Suprapubic skin (tissue), 4 donors: ENCODE measurements around the gene SLC29A1. TPM values are rescaled to one million over a fixed set of nuclear protein-coding genes. Genes with fewer than 3 reads are reported as not detected.
A peak's percentile ranks its signal among the peaks of the same experiment; 100 is the strongest.

Experiments used
- DNase-seq, 2 donors: peaks; one replicate each; pipeline ENCODE4 v3.0.0-alpha.2; 2019; ENCODE audit warnings: low spot score in 2 of 2
- H3K27ac ChIP-seq: fragments of 200-600 bp; sonication (generic); one replicate; pipeline ENCODE4 v1.5.1; 2019
- H3K27me3 ChIP-seq: fragments of 200-600 bp; sonication (generic); one replicate; pipeline ENCODE4 v1.5.1; 2019
- H3K36me3 ChIP-seq: fragments of 200-600 bp; sonication (generic); one replicate; pipeline ENCODE4 v1.5.1; 2019
- H3K4me1 ChIP-seq: fragments of 200-600 bp; sonication (generic); one replicate; pipeline ENCODE4 v1.5.1; 2019
- H3K4me3 ChIP-seq: fragments of 200-600 bp; sonication (generic); one replicate; pipeline ENCODE4 v1.5.1; 2019; ENCODE audit warnings: mild to moderate bottlenecking
- H3K9me3 ChIP-seq: fragments of 200-600 bp; sonication (generic); one replicate; pipeline ENCODE4 v1.5.1; 2019
- EP300 ChIP-seq: sonication (generic); formaldehyde crosslinking; IDR thresholded peaks from one replicate; pipeline ENCODE4 v1.6.1; 2017; ENCODE audit warnings: antibody characterized with exemption
- POLR2A ChIP-seq, 2 donors: fragments of 450-650 bp; IDR thresholded peaks; one replicate each; pipeline ENCODE4 v1.6.1; 2017; ENCODE audit warnings: antibody characterized with exemption in 2 of 2, mild to moderate bottlenecking in 2 of 2, moderate library complexity in 2 of 2
- POLR2AphosphoS5 ChIP-seq, 3 donors: sonication (generic); formaldehyde crosslinking; IDR thresholded peaks; one replicate each; pipeline ENCODE4 v1.6.1; 2017; ENCODE audit warnings: antibody characterized with exemption in 3 of 3
- WGBS: methylation state at CpG from one replicate; pipeline ENCODE4 v1.1.5; 2018; 5-methylcytosine and 5-hydroxymethylcytosine counted together
- total RNA-seq, 4 donors: library from RNA; depleted of rRNA; stranded (reverse); fragments of >200 nt; gene quantifications; one replicate each; pipeline ENCODE4 v1.1.0, GENCODE V29; 2016
- TF ChIP-seq, protein P1 (sequence below), 2 donors: fragments of 200-600 bp in 1 of 2; fragments of 450-650 bp in 1 of 2; sonication (generic) in 1 of 2; IDR thresholded peaks; one replicate each; pipeline ENCODE4 v1.5.1; 2016 to 2019; ENCODE audit warnings: antibody characterized with exemption in 2 of 2, mild to moderate bottlenecking in 1 of 2, moderate library complexity in 1 of 2

SLC29A1 gene
- total RNA-seq, 4 donors from 2014 or later = 61.7 to 133 (median 75.3) TPM

DNA sequence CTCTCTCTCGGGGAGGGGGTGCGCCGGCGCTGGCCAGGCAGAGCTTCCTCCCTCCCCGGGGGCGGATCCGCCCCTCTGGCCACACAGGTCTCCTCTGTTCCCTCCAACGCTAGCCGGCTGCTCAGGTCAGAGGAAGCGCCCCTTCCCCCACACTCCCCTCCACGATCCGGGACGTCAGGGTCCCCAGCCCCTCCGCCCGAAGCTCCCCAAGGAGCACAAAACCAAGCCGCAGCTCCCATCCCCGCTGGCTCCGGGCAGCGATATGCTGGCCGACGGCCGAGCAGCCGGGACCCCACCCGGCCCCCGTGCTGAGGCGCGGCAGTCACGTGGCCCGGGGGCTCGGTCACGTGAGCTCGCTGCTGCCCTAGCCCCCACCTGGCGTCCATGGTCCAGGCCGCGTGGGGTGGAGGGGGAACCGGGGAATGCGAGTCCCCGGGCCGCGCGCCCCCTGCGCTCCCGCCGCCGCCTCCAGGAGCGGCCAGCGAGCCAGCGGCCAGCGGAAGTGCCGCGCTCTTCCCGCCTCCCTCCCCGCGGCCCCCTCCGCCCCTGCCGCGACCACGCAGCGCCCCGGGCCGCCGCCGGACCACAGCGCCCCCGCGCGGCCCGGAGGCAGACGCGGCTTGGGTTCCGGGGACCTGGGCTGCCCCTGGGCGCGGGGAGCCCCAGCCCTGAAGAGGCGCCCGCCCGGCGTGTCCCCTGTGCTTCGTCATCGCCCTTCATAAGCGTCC, 33.8 kb downstream of the SLC29A1 start, which contains the start of gene SLC35B2:
Gene SLC35B2 (minus strand): TSS at position 504 of the 728 bp plus-strand sequence. CDS start 118 bp downstream, at position 386.
- peak within 1 kb of the TSS; percentile 95 for H3K4me3 ChIP-seq
- H3K9me3 ChIP-seq = no peaks in the 10 kb centered on the region
- peaks cover 33% of the 10 kb centered on the region for H3K4me1 ChIP-seq
- H3K27ac ChIP-seq = peak within 1 kb of the TSS; percentile 92
- 0% methylated on average over 24 of the region's 80 CpGs for WGBS
- DNase-seq = peak in 1 of 2 donors; percentile 83
- no peaks in the 10 kb centered on the region for H3K27me3 ChIP-seq
- TF ChIP-seq, protein P1, sequence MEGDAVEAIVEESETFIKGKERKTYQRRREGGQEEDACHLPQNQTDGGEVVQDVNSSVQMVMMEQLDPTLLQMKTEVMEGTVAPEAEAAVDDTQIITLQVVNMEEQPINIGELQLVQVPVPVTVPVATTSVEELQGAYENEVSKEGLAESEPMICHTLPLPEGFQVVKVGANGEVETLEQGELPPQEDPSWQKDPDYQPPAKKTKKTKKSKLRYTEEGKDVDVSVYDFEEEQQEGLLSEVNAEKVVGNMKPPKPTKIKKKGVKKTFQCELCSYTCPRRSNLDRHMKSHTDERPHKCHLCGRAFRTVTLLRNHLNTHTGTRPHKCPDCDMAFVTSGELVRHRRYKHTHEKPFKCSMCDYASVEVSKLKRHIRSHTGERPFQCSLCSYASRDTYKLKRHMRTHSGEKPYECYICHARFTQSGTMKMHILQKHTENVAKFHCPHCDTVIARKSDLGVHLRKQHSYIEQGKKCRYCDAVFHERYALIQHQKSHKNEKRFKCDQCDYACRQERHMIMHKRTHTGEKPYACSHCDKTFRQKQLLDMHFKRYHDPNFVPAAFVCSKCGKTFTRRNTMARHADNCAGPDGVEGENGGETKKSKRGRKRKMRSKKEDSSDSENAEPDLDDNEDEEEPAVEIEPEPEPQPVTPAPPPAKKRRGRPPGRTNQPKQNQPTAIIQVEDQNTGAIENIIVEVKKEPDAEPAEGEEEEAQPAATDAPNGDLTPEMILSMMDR (IDR thresholded peaks at IDR 0.05) = peak; percentile 53 to 87
- TF ChIP-seq EP300 (no peak), POLR2AphosphoS5 (IDR thresholded peaks at IDR 0.05) (no peak), POLR2A (IDR thresholded peaks at IDR 0.05) (peak in 1 of 2 donors; percentile 20)
- H3K36me3 ChIP-seq = peaks cover 51% of the 10 kb centered on the region

DNA sequence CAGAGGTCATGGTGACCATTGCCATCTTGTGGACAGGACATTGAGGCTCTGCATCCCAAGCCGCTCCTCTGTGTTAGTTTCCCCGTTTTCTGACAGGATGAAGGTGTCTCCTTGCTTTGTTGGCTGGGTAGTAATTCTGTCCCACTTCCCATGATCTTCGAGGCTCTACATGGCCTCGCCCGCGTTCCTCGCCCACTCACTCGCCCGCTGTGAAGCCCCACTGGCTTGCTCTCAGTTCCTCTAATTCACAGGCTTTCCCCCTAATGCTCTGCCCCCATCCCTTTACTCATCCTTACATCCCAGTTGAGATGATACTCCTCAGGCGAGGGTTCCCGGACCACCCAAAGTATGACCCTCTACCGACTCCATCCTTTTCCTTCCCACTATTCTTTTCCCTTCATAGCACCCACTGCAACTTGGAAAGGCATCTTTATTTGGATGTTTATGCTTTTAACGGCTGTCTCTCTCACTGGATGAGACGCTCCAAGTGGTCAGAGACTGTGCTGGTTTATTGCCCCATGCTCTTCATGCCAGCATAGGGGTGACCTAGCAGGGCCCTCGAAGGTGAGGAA, 34.4 kb downstream of the SLC29A1 start:
- DNase-seq = no peak
- Histone ChIP-seq H3K4me1 (peaks cover 39% of the 10 kb centered on the region), H3K9me3 (no peaks in the 10 kb centered on the region), H3K27ac (peak overlapping the region; percentile 92), H3K36me3 (peaks cover 44% of the 10 kb centered on the region), H3K27me3 (no peaks in the 10 kb centered on the region), H3K4me3 (peak overlapping the region; percentile 95)
- WGBS = 26% methylated on average over 14 of the region's 15 CpGs
- TF ChIP-seq POLR2AphosphoS5 (IDR thresholded peaks at IDR 0.05) (no peak), POLR2A (IDR thresholded peaks at IDR 0.05) (no peak), EP300 (no peak)
- TF ChIP-seq, protein P1 (IDR thresholded peaks at IDR 0.05) = no peak

DNA sequence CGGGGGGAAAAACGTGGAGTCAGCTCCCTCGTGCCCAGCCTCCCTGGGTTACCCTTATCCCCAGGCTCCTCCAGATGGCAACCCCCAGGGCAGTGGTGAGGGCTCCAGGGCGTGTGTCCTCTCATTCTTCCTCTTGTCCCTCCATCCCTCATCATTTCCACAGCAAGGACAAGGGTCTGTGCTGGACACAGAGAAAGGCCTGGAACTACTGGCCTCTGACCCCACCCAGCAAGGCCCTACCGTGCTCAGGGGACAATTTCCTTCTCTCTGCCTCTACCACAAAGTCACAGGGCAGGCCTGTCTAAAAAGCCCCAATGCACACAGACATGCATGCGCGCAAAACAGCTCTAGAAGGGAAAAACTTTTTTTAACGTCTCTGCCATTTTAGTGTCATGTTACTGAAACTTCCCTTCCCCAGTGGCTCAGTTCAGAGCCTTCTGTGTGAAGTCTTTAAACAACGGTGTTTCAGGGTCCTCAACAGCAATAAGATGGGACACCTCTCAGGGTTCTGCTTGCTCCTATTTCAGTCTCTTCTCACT, 35.0 kb downstream of the SLC29A1 start:
- WGBS = 91% methylated on average over 6 of the region's 9 CpGs
- Histone ChIP-seq H3K4me1 (peaks cover 42% of the 10 kb centered on the region), H3K27me3 (no peaks in the 10 kb centered on the region), H3K27ac (no peak overlapping the region), H3K4me3 (no peak overlapping the region), H3K36me3 (peaks cover 39% of the 10 kb centered on the region), H3K9me3 (no peaks in the 10 kb centered on the region)
- TF ChIP-seq POLR2A (IDR thresholded peaks at IDR 0.05) (no peak), EP300 (no peak), POLR2AphosphoS5 (IDR thresholded peaks at IDR 0.05) (no peak)
- TF ChIP-seq, protein P1 (IDR thresholded peaks at IDR 0.05) = no peak
- no peak for DNase-seq

DNA sequence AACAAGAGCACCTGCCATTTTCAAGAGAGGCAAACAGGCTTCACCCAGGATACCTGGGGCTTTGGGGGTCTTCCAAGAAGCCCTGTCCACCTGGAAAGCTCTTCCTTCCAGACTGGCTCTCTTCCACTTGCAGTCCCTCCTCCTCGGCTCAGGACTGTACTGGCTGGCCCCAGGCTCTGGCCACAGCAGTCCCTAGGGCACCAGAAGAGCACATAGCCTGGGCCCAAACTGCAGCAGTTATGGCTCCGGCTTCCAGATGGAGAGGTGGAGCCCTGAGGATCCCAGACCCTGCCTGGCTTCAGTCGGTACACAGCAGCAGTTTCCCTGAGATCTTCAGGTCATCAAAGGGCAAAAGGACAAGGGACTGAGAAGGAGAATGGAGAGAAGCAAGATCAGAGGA, 35.5 kb downstream of the SLC29A1 start:
- 90% methylated on average over 3 of the region's 3 CpGs for WGBS
- TF ChIP-seq POLR2A (IDR thresholded peaks at IDR 0.05) (no peak), EP300 (no peak), POLR2AphosphoS5 (IDR thresholded peaks at IDR 0.05) (no peak)
- TF ChIP-seq, protein P1 (IDR thresholded peaks at IDR 0.05) = no peak
- DNase-seq = no peak
- no peaks in the 10 kb centered on the region for H3K9me3 ChIP-seq
- peaks cover 34% of the 10 kb centered on the region for H3K36me3 ChIP-seq
- no peaks in the 10 kb centered on the region for H3K27me3 ChIP-seq
- no peak overlapping the region for H3K4me3 ChIP-seq
- peaks cover 46% of the 10 kb centered on the region for H3K4me1 ChIP-seq
- H3K27ac ChIP-seq = no peak overlapping the region

DNA sequence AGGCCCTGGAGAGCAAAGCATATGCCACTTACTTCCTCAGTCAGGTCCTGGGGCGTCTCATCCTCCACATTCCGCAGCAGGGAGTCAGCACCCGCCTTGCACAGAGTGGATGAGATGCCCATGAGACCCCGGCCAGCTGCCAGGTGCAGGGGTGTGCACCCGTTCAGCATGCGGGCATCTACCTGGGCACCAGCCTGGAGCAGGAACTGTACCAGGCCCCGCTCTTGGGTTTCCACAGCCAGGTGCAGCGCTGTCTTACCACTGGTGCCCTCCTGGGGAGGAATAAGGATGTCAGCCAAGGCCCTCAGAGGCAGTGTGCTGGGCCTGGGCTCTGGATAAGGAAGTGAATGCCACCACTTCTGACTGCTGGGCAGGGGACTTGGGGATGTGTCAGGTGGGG, 36.6 kb downstream of the SLC29A1 start:
- DNase-seq = no peak
- no peak overlapping the region for H3K27ac ChIP-seq
- TF ChIP-seq, protein P1 (IDR thresholded peaks at IDR 0.05) = no peak
- no peak for TF ChIP-seq EP300
- no peak for TF ChIP-seq POLR2AphosphoS5 (IDR thresholded peaks at IDR 0.05)
- no peak for TF ChIP-seq POLR2A (IDR thresholded peaks at IDR 0.05)
- no peaks in the 10 kb centered on the region for H3K27me3 ChIP-seq
- WGBS = 86% methylated on average over 7 of the region's 8 CpGs
- no peak overlapping the region for H3K4me3 ChIP-seq
- peaks cover 55% of the 10 kb centered on the region for H3K4me1 ChIP-seq
- H3K9me3 ChIP-seq = no peaks in the 10 kb centered on the region
- H3K36me3 ChIP-seq = peaks cover 23% of the 10 kb centered on the region
